ENCODE measurements around the gene APOOL.

- peak; percentile 11; the same call in 1 of the 2 replicates for TF ChIP-seq CTCF (IDR thresholded peaks at IDR 0.05; ENCODE audit: low read depth, low read length)
- no peak for TF ChIP-seq EZH2phosphoT487 (IDR thresholded peaks at IDR 0.05; ENCODE audit: low read depth)
Observed at GRCh38 chrX:85114776-85115175, 111.1 kb downstream of the APOOL start.
